Esophagus muscularis mucosa (tissue), 4 donors: ENCODE data around the gene SYNJ2BP.

ENCODE experiments used
- EP300 ChIP-seq: sonication (generic); formaldehyde crosslinking; IDR thresholded peaks from one replicate; pipeline ENCODE4 v1.6.1; 2017; ENCODE audit warnings: antibody characterized with exemption
- POLR2A ChIP-seq: fragments of 450-650 bp; IDR thresholded peaks from one replicate; pipeline ENCODE4 v1.6.1; 2017; ENCODE audit warnings: antibody characterized with exemption, moderate library complexity, mild to moderate bottlenecking, low read depth
- POLR2AphosphoS5 ChIP-seq, 2 donors: sonication (generic); formaldehyde crosslinking; IDR thresholded peaks; one replicate each; pipeline ENCODE4 v1.6.1; 2017; ENCODE audit warnings: antibody characterized with exemption in 2 of 2
- TF ChIP-seq, protein P1 (sequence below), 3 experiments: fragments of 200-600 bp in 2 of 3; fragments of 450-650 bp in 1 of 3; sonication (generic) in 2 of 3; IDR thresholded peaks; one replicate each; pipeline ENCODE4 v1.5.1; 2017 to 2019; ENCODE audit warnings: antibody characterized with exemption in 3 of 3, mild to moderate bottlenecking in 2 of 3, moderate library complexity in 1 of 3

DNA sequence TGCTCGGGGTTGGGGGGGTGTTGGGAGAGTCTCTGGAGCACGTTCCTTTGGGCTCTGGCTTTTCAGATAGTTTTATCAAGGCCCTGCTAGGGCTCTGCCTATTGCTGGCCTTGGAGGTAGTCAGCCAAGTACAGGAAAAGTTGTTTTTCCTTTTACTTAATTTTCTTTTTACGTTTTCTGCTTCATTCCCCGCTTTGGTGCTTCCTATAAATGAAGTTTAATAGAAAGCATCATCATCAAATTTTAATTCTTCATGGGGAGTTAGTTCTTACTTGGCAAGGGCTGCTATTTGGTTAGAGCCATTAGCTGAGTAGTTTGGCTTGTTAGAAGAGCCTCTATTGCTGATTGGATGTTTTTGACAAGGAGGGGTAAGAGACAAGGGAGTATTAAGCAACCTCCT is 20.0 kb upstream of the SYNJ2BP start:
- TF ChIP-seq POLR2A = no peak
- no peak for TF ChIP-seq POLR2AphosphoS5 (IDR thresholded peaks at IDR 0.05)
- TF ChIP-seq, protein P1, sequence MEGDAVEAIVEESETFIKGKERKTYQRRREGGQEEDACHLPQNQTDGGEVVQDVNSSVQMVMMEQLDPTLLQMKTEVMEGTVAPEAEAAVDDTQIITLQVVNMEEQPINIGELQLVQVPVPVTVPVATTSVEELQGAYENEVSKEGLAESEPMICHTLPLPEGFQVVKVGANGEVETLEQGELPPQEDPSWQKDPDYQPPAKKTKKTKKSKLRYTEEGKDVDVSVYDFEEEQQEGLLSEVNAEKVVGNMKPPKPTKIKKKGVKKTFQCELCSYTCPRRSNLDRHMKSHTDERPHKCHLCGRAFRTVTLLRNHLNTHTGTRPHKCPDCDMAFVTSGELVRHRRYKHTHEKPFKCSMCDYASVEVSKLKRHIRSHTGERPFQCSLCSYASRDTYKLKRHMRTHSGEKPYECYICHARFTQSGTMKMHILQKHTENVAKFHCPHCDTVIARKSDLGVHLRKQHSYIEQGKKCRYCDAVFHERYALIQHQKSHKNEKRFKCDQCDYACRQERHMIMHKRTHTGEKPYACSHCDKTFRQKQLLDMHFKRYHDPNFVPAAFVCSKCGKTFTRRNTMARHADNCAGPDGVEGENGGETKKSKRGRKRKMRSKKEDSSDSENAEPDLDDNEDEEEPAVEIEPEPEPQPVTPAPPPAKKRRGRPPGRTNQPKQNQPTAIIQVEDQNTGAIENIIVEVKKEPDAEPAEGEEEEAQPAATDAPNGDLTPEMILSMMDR (IDR thresholded peaks at IDR 0.05) = no peak
- no peak for TF ChIP-seq EP300
